GM23338 (cell line): ENCODE data around the gene CABLES1. TPM values are rescaled to one million over a fixed set of nuclear protein-coding genes. Genes with fewer than 3 reads are reported as not detected.

Source experiments
- ATAC-seq: fragments of 200-7000 bp; cut with Tn5 transposase; 3 replicates; pipeline ENCODE4 v1.9.1; 2020
- DNase-seq: peaks from one replicate; pipeline ENCODE4 v3.0.0-alpha.2; 2015; ENCODE audit warnings: low spot score
- H2AFZ ChIP-seq: fragments of 200-600 bp; sonication (generic); 2 replicates; pipeline ENCODE4 v1.8.0; 2016; ENCODE audit warnings: antibody characterized with exemption, mild to moderate bottlenecking, moderate library complexity
- H3F3A ChIP-seq: fragments of 200-600 bp; sonication (generic); replicated peaks from 2 replicates; pipeline ENCODE4 v1.8.0; 2017; ENCODE audit warnings: antibody characterized with exemption, mixed run types, low read depth
- H3K27ac ChIP-seq: fragments of 200-600 bp; sonication (generic); 2 replicates; pipeline ENCODE4 v1.6.1; 2016; ENCODE audit warnings: low read depth
- H3K27me3 ChIP-seq: fragments of 200-600 bp; sonication (generic); 2 replicates; pipeline ENCODE4 v1.8.0; 2016; ENCODE audit warnings: mild to moderate bottlenecking, mixed run types, moderate library complexity; ENCODE audit not compliant: insufficient read depth
- H3K36me3 ChIP-seq: fragments of 200-600 bp; sonication (generic); 2 replicates; pipeline ENCODE4 v1.8.0; 2016; ENCODE audit warnings: mild to moderate bottlenecking; ENCODE audit not compliant: insufficient read depth
- H3K4me1 ChIP-seq: fragments of 200-600 bp; sonication (generic); 2 replicates; pipeline ENCODE4 v1.8.0; 2016; ENCODE audit warnings: mild to moderate bottlenecking, moderate library complexity; ENCODE audit not compliant: insufficient read depth
- H3K4me2 ChIP-seq: fragments of 200-600 bp; sonication (generic); 2 replicates; pipeline ENCODE4 v1.7.1; 2017; ENCODE audit warnings: mixed run types
- H3K4me3 ChIP-seq: fragments of 200-600 bp; sonication (generic); 2 replicates; pipeline ENCODE4 v1.6.1; 2016; ENCODE audit warnings: mixed run types
- H3K79me2 ChIP-seq: fragments of 200-600 bp; sonication (generic); replicated peaks from 2 replicates; pipeline ENCODE4 v1.8.0; 2017; ENCODE audit warnings: mild to moderate bottlenecking; ENCODE audit not compliant: insufficient read depth
- H3K9me2 ChIP-seq: fragments of 200-600 bp; sonication (generic); 2 replicates; pipeline ENCODE4 v1.8.0; 2017; ENCODE audit not compliant: insufficient read depth
- H4K20me1 ChIP-seq: fragments of 200-600 bp; sonication (generic); replicated peaks from 2 replicates; pipeline ENCODE4 v1.8.0; 2017; ENCODE audit warnings: mild to moderate bottlenecking; ENCODE audit not compliant: insufficient read depth
- H3K27ac Mint-ChIP-seq: 2 replicates; pipeline ENCODE4 v1.8.0; 2020; ENCODE audit warnings: inconsistent platforms, mild to moderate bottlenecking, moderate library complexity, mixed read lengths
- H3K27me3 Mint-ChIP-seq: 3 replicates; pipeline ENCODE4 v1.8.0; 2022; ENCODE audit warnings: low read depth, mild to moderate bottlenecking, moderate library complexity, mixed read lengths, inconsistent platforms; ENCODE audit not compliant: insufficient read depth, poor library complexity
- H3K36me3 Mint-ChIP-seq: 3 replicates; pipeline ENCODE4 v1.8.0; 2021; ENCODE audit warnings: low read depth, mild to moderate bottlenecking, inconsistent platforms, moderate library complexity, mixed read lengths
- H3K4me1 Mint-ChIP-seq: 3 replicates; pipeline ENCODE4 v1.8.0; 2020; ENCODE audit warnings: mild to moderate bottlenecking, inconsistent platforms, mixed read lengths
- H3K4me3 Mint-ChIP-seq: 3 replicates; pipeline ENCODE4 v1.8.0; 2021; ENCODE audit warnings: moderate library complexity, mild to moderate bottlenecking, inconsistent platforms, mixed read lengths
- H3K9me3 Mint-ChIP-seq: 3 replicates; pipeline ENCODE4 v1.8.0; 2020; ENCODE audit warnings: moderate library complexity, mild to moderate bottlenecking, inconsistent platforms, mixed read lengths
- CREB1 ChIP-seq: fragments of 250-450 bp; sonication (Bioruptor Pico); IDR thresholded peaks from 2 replicates; pipeline ENCODE4 v1.5.0; 2020; ENCODE audit warnings: low read depth, mild to moderate bottlenecking, moderate library complexity
- EZH2phosphoT487 ChIP-seq: fragments of 200-600 bp; sonication (generic); IDR thresholded peaks from one replicate; pipeline ENCODE4 v1.8.1; 2018; ENCODE audit warnings: antibody characterized with exemption; ENCODE audit not compliant: unreplicated experiment
- JUNB ChIP-seq: IDR thresholded peaks from one replicate; pipeline ENCODE4 v1.6.1; 2016; ENCODE audit warnings: antibody characterized with exemption; ENCODE audit not compliant: unreplicated experiment
- NANOG ChIP-seq: IDR thresholded peaks from 2 replicates; pipeline ENCODE4 v1.6.1; 2016; ENCODE audit warnings: antibody characterized with exemption, borderline replicate concordance
- ZNF331 ChIP-seq: fragments of 250-450 bp; sonication (Bioruptor Pico); IDR thresholded peaks from 2 replicates; pipeline ENCODE4 v1.5.0; 2020; ENCODE audit warnings: low read depth, mild to moderate bottlenecking, moderate library complexity
- polyA plus RNA-seq: library from polyadenylated mRNA; unstranded; fragments of >200 nt; fragmentation: Nextera tagmentation; extraction: Ambion mirVana; gene quantifications from 2 replicates; pipeline ENCODE4 v1.2.1, GENCODE V29; 2016
- total RNA-seq: library from RNA; depleted of rRNA; stranded (reverse); fragments of >200 nt; shearing (Covaris generic); gene quantifications from 2 replicates; pipeline ENCODE4 v1.2.3, GENCODE V29; 2014
- TF ChIP-seq, protein P1 (sequence below), 2 experiments: fragments of 200-600 bp in 1 of 2; sonication (generic) in 1 of 2; conservative IDR thresholded peaks; 2 replicates each; pipeline versions ENCODE4 v1.5.1 to v1.6.1; 2016 to 2017; ENCODE audit warnings: antibody characterized with exemption in 2 of 2, low read depth in 2 of 2, mild to moderate bottlenecking in 2 of 2, moderate library complexity in 1 of 2
- TF ChIP-seq, protein P2 (sequence below): fragments of 250-450 bp; sonication (Bioruptor Pico); IDR thresholded peaks from 2 replicates; pipeline ENCODE4 v1.5.0; 2020; ENCODE audit warnings: mild to moderate bottlenecking, moderate library complexity
- TF ChIP-seq, protein P3 (sequence below): IDR thresholded peaks from one replicate; pipeline ENCODE4 v1.6.1; 2018; ENCODE audit warnings: antibody characterized with exemption; ENCODE audit not compliant: unreplicated experiment
- TF ChIP-seq, protein P4 (sequence below): IDR thresholded peaks from 2 replicates; pipeline ENCODE4 v1.6.1; 2016; ENCODE audit warnings: antibody characterized with exemption

CABLES1 gene
- total and polyA plus RNA-seq, 2 experiments from 2014 or later: 2.6 to 12.4 TPM

DNA sequence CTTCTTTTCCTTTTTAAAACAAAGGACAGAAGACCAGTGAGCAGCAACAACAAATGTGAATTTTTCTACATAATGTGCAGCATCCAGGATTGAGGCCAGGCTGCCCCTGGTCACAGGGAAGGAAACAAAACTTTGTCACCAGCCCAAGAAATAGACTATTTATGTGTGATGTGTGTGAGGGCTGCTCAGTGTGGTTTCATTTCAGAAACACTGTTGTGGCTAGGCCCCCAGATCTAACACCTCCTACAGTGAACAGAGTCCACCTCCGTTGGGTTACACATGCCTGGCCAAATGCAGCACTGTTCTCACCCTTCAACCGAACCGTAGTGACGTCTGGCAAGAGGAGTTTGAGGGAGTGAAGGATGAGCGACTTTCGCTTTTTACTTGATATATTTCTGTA, 171.5 kb downstream of the CABLES1 start:
- Mint-ChIP-seq H3K36me3 (no peaks in the 10 kb centered on the region), H3K27ac (no peak overlapping the region), H3K4me1 (peaks cover 10% of the 10 kb centered on the region; the same call in 2 of the 3 replicates), H3K9me3 (no peaks in the 10 kb centered on the region), H3K27me3 (no peaks in the 10 kb centered on the region), H3K4me3 (no peak overlapping the region)
- Histone ChIP-seq H3K4me2 (no peak overlapping the region), H3K79me2 (no peaks in the 10 kb centered on the region), H3F3A (no peaks in the 10 kb centered on the region), H3K27me3 (no peaks in the 10 kb centered on the region), H3K4me3 (no peak overlapping the region), H2AFZ (no peak overlapping the region), H3K9me2 (no peaks in the 10 kb centered on the region), H3K4me1 (no peaks in the 10 kb centered on the region), H3K27ac (no peak overlapping the region), H3K36me3 (no peaks in the 10 kb centered on the region), H4K20me1 (no peaks in the 10 kb centered on the region)
- no peak for ATAC-seq
- no peak for DNase-seq
- TF ChIP-seq EZH2phosphoT487 (no peak), NANOG (no peak), ZNF331 (CRISPR knock-in tag) (no peak), CREB1 (CRISPR knock-in tag) (no peak), JUNB (no peak)
- TF ChIP-seq, protein P1, sequence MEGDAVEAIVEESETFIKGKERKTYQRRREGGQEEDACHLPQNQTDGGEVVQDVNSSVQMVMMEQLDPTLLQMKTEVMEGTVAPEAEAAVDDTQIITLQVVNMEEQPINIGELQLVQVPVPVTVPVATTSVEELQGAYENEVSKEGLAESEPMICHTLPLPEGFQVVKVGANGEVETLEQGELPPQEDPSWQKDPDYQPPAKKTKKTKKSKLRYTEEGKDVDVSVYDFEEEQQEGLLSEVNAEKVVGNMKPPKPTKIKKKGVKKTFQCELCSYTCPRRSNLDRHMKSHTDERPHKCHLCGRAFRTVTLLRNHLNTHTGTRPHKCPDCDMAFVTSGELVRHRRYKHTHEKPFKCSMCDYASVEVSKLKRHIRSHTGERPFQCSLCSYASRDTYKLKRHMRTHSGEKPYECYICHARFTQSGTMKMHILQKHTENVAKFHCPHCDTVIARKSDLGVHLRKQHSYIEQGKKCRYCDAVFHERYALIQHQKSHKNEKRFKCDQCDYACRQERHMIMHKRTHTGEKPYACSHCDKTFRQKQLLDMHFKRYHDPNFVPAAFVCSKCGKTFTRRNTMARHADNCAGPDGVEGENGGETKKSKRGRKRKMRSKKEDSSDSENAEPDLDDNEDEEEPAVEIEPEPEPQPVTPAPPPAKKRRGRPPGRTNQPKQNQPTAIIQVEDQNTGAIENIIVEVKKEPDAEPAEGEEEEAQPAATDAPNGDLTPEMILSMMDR (conservative IDR thresholded peaks at IDR 0.05; ENCODE audit: low read depth in 2 of 2): no peak
- TF ChIP-seq, protein P2, sequence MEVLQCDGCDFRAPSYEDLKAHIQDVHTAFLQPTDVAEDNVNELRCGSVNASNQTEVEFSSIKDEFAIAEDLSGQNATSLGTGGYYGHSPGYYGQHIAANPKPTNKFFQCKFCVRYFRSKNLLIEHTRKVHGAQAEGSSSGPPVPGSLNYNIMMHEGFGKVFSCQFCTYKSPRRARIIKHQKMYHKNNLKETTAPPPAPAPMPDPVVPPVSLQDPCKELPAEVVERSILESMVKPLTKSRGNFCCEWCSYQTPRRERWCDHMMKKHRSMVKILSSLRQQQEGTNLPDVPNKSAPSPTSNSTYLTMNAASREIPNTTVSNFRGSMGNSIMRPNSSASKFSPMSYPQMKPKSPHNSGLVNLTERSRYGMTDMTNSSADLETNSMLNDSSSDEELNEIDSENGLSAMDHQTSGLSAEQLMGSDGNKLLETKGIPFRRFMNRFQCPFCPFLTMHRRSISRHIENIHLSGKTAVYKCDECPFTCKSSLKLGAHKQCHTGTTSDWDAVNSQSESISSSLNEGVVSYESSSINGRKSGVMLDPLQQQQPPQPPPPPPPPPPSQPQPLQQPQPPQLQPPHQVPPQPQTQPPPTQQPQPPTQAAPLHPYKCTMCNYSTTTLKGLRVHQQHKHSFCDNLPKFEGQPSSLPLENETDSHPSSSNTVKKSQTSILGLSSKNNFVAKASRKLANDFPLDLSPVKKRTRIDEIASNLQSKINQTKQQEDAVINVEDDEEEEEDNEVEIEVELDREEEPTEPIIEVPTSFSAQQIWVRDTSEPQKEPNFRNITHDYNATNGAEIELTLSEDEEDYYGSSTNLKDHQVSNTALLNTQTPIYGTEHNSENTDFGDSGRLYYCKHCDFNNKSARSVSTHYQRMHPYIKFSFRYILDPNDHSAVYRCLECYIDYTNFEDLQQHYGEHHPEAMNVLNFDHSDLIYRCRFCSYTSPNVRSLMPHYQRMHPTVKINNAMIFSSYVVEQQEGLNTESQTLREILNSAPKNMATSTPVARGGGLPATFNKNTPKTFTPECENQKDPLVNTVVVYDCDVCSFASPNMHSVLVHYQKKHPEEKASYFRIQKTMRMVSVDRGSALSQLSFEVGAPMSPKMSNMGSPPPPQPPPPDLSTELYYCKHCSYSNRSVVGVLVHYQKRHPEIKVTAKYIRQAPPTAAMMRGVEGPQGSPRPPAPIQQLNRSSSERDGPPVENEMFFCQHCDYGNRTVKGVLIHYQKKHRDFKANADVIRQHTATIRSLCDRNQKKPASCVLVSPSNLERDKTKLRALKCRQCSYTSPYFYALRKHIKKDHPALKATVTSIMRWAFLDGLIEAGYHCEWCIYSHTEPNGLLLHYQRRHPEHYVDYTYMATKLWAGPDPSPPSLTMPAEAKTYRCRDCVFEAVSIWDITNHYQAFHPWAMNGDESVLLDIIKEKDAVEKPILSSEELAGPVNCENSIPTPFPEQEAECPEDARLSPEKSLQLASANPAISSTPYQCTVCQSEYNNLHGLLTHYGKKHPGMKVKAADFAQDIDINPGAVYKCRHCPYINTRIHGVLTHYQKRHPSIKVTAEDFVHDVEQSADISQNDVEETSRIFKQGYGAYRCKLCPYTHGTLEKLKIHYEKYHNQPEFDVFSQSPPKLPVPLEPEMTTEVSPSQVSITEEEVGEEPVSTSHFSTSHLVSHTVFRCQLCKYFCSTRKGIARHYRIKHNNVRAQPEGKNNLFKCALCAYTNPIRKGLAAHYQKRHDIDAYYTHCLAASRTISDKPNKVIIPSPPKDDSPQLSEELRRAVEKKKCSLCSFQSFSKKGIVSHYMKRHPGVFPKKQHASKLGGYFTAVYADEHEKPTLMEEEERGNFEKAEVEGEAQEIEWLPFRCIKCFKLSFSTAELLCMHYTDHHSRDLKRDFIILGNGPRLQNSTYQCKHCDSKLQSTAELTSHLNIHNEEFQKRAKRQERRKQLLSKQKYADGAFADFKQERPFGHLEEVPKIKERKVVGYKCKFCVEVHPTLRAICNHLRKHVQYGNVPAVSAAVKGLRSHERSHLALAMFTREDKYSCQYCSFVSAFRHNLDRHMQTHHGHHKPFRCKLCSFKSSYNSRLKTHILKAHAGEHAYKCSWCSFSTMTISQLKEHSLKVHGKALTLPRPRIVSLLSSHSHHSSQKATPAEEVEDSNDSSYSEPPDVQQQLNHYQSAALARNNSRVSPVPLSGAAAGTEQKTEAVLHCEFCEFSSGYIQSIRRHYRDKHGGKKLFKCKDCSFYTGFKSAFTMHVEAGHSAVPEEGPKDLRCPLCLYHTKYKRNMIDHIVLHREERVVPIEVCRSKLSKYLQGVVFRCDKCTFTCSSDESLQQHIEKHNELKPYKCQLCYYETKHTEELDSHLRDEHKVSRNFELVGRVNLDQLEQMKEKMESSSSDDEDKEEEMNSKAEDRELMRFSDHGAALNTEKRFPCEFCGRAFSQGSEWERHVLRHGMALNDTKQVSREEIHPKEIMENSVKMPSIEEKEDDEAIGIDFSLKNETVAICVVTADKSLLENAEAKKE (CRISPR knock-in tag): no peak
- TF ChIP-seq, protein P3, sequence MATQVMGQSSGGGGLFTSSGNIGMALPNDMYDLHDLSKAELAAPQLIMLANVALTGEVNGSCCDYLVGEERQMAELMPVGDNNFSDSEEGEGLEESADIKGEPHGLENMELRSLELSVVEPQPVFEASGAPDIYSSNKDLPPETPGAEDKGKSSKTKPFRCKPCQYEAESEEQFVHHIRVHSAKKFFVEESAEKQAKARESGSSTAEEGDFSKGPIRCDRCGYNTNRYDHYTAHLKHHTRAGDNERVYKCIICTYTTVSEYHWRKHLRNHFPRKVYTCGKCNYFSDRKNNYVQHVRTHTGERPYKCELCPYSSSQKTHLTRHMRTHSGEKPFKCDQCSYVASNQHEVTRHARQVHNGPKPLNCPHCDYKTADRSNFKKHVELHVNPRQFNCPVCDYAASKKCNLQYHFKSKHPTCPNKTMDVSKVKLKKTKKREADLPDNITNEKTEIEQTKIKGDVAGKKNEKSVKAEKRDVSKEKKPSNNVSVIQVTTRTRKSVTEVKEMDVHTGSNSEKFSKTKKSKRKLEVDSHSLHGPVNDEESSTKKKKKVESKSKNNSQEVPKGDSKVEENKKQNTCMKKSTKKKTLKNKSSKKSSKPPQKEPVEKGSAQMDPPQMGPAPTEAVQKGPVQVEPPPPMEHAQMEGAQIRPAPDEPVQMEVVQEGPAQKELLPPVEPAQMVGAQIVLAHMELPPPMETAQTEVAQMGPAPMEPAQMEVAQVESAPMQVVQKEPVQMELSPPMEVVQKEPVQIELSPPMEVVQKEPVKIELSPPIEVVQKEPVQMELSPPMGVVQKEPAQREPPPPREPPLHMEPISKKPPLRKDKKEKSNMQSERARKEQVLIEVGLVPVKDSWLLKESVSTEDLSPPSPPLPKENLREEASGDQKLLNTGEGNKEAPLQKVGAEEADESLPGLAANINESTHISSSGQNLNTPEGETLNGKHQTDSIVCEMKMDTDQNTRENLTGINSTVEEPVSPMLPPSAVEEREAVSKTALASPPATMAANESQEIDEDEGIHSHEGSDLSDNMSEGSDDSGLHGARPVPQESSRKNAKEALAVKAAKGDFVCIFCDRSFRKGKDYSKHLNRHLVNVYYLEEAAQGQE: no peak
- TF ChIP-seq, protein P4, sequence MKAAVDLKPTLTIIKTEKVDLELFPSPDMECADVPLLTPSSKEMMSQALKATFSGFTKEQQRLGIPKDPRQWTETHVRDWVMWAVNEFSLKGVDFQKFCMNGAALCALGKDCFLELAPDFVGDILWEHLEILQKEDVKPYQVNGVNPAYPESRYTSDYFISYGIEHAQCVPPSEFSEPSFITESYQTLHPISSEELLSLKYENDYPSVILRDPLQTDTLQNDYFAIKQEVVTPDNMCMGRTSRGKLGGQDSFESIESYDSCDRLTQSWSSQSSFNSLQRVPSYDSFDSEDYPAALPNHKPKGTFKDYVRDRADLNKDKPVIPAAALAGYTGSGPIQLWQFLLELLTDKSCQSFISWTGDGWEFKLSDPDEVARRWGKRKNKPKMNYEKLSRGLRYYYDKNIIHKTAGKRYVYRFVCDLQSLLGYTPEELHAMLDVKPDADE: no peak
